CD4-positive, alpha-beta memory T cell (primary cell): ENCODE results near the gene MAD1L1. TPM values are rescaled to one million over a fixed set of nuclear protein-coding genes. Genes with fewer than 3 reads are reported as not detected.
A peak's percentile ranks its signal among the peaks of the same experiment; 100 is the strongest.

Source experiments
- CTCF ChIA-PET: fragments of 350-600 bp; sonication (Branson Sonifier 250); formaldehyde crosslinking; loops from one replicate; lab custom pipeline; 2021; ENCODE audit warnings: inconsistent platforms; ENCODE audit not compliant: partially characterized antibody; lab: Charles Lee
- POLR2A ChIA-PET: fragments of 350-600 bp; sonication (Branson Sonifier 250); formaldehyde crosslinking; loops from one replicate; lab custom pipeline; 2021; ENCODE audit not compliant: partially characterized antibody; lab: Charles Lee
- DNase-seq, 5 donors: peaks; one replicate each; pipeline versions ENCODE4 v3.0.0 to v3.0.0-alpha.2; 2020 to 2022; ENCODE audit warnings: mixed read lengths in 1 of 5
- H3K27ac ChIP-seq: one replicate; pipeline ENCODE4 v1.7.0; 2013; ENCODE audit warnings: low read depth, low read length
- H3K27me3 ChIP-seq: 2 replicates; pipeline ENCODE4 v1.7.0; 2013; ENCODE audit warnings: mild to moderate bottlenecking, low read length, moderate library complexity; ENCODE audit not compliant: insufficient read depth
- H3K36me3 ChIP-seq: 2 replicates; pipeline ENCODE4 v1.7.0; 2013; ENCODE audit warnings: mild to moderate bottlenecking, low read length, moderate library complexity; ENCODE audit not compliant: insufficient read depth
- H3K4me1 ChIP-seq: 2 replicates; pipeline ENCODE4 v1.7.0; 2013; ENCODE audit warnings: mild to moderate bottlenecking, low read length, moderate library complexity; ENCODE audit not compliant: insufficient read depth
- H3K4me3 ChIP-seq, 2 donors: one replicate each; pipeline ENCODE4 v1.7.0; 2013; ENCODE audit warnings: low read length in 2 of 2, mild to moderate bottlenecking in 1 of 2
- H3K9me3 ChIP-seq, 2 donors: one replicate each; pipeline ENCODE4 v1.7.0; 2013; ENCODE audit warnings: low read length in 2 of 2, control low read depth in 1 of 2; ENCODE audit not compliant: control insufficient read depth in 1 of 2
- H3K27ac Mint-ChIP-seq, 7 donors: one replicate each; pipeline ENCODE4 v1.8.0; 2020 to 2021; ENCODE audit warnings: mixed read lengths in 7 of 7, mild to moderate bottlenecking in 6 of 7, inconsistent platforms in 3 of 7, moderate library complexity in 3 of 7
- H3K27me3 Mint-ChIP-seq, 2 donors: one replicate each; pipeline ENCODE4 v1.8.0; 2020 to 2021; ENCODE audit warnings: mixed read lengths in 2 of 2
- H3K36me3 Mint-ChIP-seq, 2 donors: one replicate each; pipeline ENCODE4 v1.8.0; 2020 to 2021; ENCODE audit warnings: mixed read lengths in 2 of 2, inconsistent platforms in 1 of 2, mild to moderate bottlenecking in 1 of 2
- H3K4me1 Mint-ChIP-seq, 4 donors: one replicate each; pipeline ENCODE4 v1.8.0; 2020 to 2021; ENCODE audit warnings: mixed read lengths in 4 of 4, mild to moderate bottlenecking in 1 of 4
- H3K4me3 Mint-ChIP-seq, 8 donors: one replicate each; pipeline ENCODE4 v1.8.0; 2020 to 2021; ENCODE audit warnings: mixed read lengths in 8 of 8, mild to moderate bottlenecking in 7 of 8, moderate library complexity in 6 of 8, inconsistent platforms in 3 of 8
- H3K9me3 Mint-ChIP-seq, 8 donors: one replicate each; pipeline ENCODE4 v1.8.0; 2020 to 2021; ENCODE audit warnings: mixed read lengths in 8 of 8, mild to moderate bottlenecking in 5 of 8, inconsistent platforms in 3 of 8, moderate library complexity in 1 of 8
- intact Hi-C: fragments of 100-400 bp; cut with micrococcal nuclease; formaldehyde crosslinking; loops from one replicate; pipeline ENCODE4 v1.15.1; 2023
- polyA plus RNA-seq, 2 donors: library from polyadenylated mRNA; unstranded; fragments of 300-500 nt; fragmentation: Illumina TruSeq; gene quantifications; one replicate each; pipeline ENCODE4 v1.2.3, GENCODE V29; 2021
- total RNA-seq, 2 experiments: library from RNA; stranded (reverse); gene quantifications; one replicate each; pipeline ENCODE4 v1.2.3, GENCODE V29; 2021

MAD1L1 gene
- total and polyA plus RNA-seq, 4 experiments from 2014 or later = 89.9 to 132 (median 110) TPM

- POLR2A ChIA-PET = interaction anchor here (1.2 kb wide), 1 partner anchor 194 kb away, joined by 3 read pairs; no protein-coding TSS in a partner anchor
These were observed 8.2 kb downstream of the MAD1L1 start for GRCh38 chr7:2224491-2224928.

DNA sequence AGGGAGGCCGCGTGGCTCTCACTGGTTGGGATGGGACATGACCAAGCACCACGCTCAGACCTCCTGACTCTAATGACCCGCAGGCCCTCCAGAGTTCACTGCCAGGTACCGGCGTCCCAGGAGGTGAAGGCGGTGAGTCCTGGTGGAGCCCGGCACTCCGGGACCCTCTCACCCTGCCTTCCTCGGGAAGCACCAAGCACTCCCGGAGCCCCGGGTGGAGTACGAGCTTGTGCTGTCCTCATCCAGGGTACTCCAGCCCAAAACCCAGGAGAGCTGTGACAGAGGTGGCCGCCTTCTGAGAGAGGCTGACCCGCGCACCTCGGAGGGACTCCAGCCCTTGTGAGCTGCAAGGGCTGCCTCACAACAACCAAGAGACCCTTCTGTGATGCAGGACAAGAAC lies 9.4 kb downstream of the MAD1L1 start:
- Mint-ChIP-seq H3K9me3 (no peaks in the 10 kb centered on the region), H3K4me1 (peaks cover 0 to 17% (median 7%) of the 10 kb centered on the region in 4 donors), H3K36me3 (peaks cover 20 to 40% of the 10 kb centered on the region in 2 donors), H3K27me3 (no peaks in the 10 kb centered on the region), H3K4me3 (no peak overlapping the region), H3K27ac (no peak overlapping the region)
- intact Hi-C loops = no loop called here
- no peak for DNase-seq
- H3K9me3 ChIP-seq = no peaks in the 10 kb centered on the region
- no peaks in the 10 kb centered on the region for H3K4me1 ChIP-seq
- ChIA-PET CTCF (interaction anchor here (1.0 kb wide), 1 partner anchor 12 kb away, joined by 3 read pairs; no protein-coding TSS in a partner anchor), POLR2A (interaction anchor here (1.2 kb wide), 1 partner anchor 192 kb away, joined by 3 read pairs; no protein-coding TSS in a partner anchor)
- peaks cover 18% of the 10 kb centered on the region for H3K36me3 ChIP-seq
- H3K27me3 ChIP-seq = no peaks in the 10 kb centered on the region
- H3K27ac ChIP-seq = no peak overlapping the region
- no peak overlapping the region for H3K4me3 ChIP-seq

More at GRCh38 chr7:2224491-2224928, 8.2 kb downstream of the MAD1L1 start:
- Histone ChIP-seq H3K9me3 (no peaks in the 10 kb centered on the region), H3K4me3 (no peak overlapping the region), H3K4me1 (peaks cover 2% of the 10 kb centered on the region), H3K27ac (no peak overlapping the region), H3K36me3 (peaks cover 18% of the 10 kb centered on the region), H3K27me3 (no peaks in the 10 kb centered on the region)
- H3K36me3 Mint-ChIP-seq = peaks cover 19 to 35% of the 10 kb centered on the region in 2 donors
- intact Hi-C loops = no loop called here
- CTCF ChIA-PET = no interaction called here
- no peak overlapping the region for H3K4me3 Mint-ChIP-seq
- peak overlapping the region in 2 of 7 donors; percentile 15 to 78 for H3K27ac Mint-ChIP-seq
- no peaks in the 10 kb centered on the region for H3K9me3 Mint-ChIP-seq
- no peaks in the 10 kb centered on the region for H3K27me3 Mint-ChIP-seq
- DNase-seq = no peak
- H3K4me1 Mint-ChIP-seq = peaks cover under 1 to 20% (median 8%) of the 10 kb centered on the region in 4 donors

- H3K4me1 ChIP-seq = no peaks in the 10 kb centered on the region
- no peaks in the 10 kb centered on the region for H3K9me3 ChIP-seq
- ChIA-PET CTCF (no interaction called here), POLR2A (no interaction called here)
- H3K4me1 Mint-ChIP-seq = peaks cover 0 to 10% (median 6%) of the 10 kb centered on the region in 4 donors
- no peak for DNase-seq
- H3K27me3 Mint-ChIP-seq = no peaks in the 10 kb centered on the region
- H3K4me3 ChIP-seq = no peak overlapping the region
- intact Hi-C loops = no loop called here
- peaks cover 22% of the 10 kb centered on the region for H3K36me3 ChIP-seq
- H3K36me3 Mint-ChIP-seq = peaks cover 28 to 48% of the 10 kb centered on the region in 2 donors
- no peak overlapping the region for H3K4me3 Mint-ChIP-seq
- H3K27ac Mint-ChIP-seq = no peak overlapping the region
- no peaks in the 10 kb centered on the region for H3K27me3 ChIP-seq
- H3K27ac ChIP-seq = no peak overlapping the region
- H3K9me3 Mint-ChIP-seq = no peaks in the 10 kb centered on the region
These were observed 10.2 kb downstream of the MAD1L1 start for GRCh38 chr7:2222516-2222915.

DNA sequence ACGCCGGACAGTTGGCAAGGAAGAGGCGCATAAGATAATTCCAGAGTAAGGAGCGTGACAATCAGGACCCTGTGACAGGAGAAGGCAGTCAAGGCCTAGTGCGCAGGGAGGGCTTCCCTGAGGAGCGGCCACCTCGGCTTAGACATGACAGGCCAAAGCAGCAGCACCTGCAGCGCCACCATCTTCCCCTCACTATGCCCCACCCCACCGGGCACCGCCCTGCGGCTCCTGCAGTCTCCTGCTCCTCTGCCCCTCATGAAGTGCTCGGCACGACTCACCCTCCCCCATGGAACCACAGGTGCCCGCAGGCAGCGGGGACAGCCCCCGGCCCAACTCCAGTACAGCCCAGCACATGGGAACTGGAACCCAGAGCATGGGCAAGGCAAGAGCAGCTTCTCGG lies 11.8 kb downstream of the MAD1L1 start:
- Histone ChIP-seq H3K36me3 (peaks cover 21% of the 10 kb centered on the region), H3K4me3 (no peak overlapping the region), H3K27ac (no peak overlapping the region), H3K27me3 (no peaks in the 10 kb centered on the region), H3K4me1 (no peaks in the 10 kb centered on the region), H3K9me3 (no peaks in the 10 kb centered on the region)
- CTCF ChIA-PET = no interaction called here
- Mint-ChIP-seq H3K9me3 (no peaks in the 10 kb centered on the region), H3K27ac (no peak overlapping the region), H3K4me3 (no peak overlapping the region), H3K36me3 (peaks cover 38 to 55% of the 10 kb centered on the region in 2 donors), H3K4me1 (peaks cover 2 to 7% (median 5%) of the 10 kb centered on the region in 4 donors), H3K27me3 (no peaks in the 10 kb centered on the region)
- intact Hi-C loops = no loop called here
- POLR2A ChIA-PET = no interaction called here
- no peak for DNase-seq

DNA sequence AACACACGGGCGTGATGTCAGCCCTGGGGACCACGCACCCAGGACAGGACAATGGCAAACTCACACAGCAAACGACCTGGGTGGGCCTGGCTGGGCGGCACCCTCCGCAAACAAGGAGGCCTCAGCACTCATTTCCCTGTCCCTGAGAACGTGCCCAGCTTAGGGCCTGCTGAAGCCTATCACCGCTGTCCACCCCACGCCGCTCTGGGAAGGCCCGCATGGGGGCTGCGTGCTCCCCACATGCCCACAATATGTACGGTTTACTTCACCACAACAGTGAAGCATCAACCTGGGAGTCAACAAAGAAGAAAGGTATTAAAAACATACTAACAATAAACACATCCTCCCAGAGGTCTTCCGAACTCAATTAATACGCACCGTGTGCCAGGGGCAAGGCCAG lies 12.2 kb downstream of the MAD1L1 start:
- H3K36me3 Mint-ChIP-seq = peaks cover 39 to 58% of the 10 kb centered on the region in 2 donors
- peaks cover 2 to 10% (median 6%) of the 10 kb centered on the region in 4 donors for H3K4me1 Mint-ChIP-seq
- Histone ChIP-seq H3K27me3 (no peaks in the 10 kb centered on the region), H3K4me1 (no peaks in the 10 kb centered on the region), H3K9me3 (no peaks in the 10 kb centered on the region), H3K4me3 (no peak overlapping the region), H3K36me3 (peaks cover 24% of the 10 kb centered on the region), H3K27ac (no peak overlapping the region)
- ChIA-PET POLR2A (no interaction called here), CTCF (no interaction called here)
- H3K4me3 Mint-ChIP-seq = no peak overlapping the region
- no peaks in the 10 kb centered on the region for H3K9me3 Mint-ChIP-seq
- no peaks in the 10 kb centered on the region for H3K27me3 Mint-ChIP-seq
- H3K27ac Mint-ChIP-seq = peak overlapping the region in 1 of 7 donors; percentile 51
- DNase-seq = no peak
- intact Hi-C loops = no loop called here

GRCh38 chr7:2220030-2220429 lies 12.7 kb downstream of the MAD1L1 start:
- Histone ChIP-seq H3K4me3 (no peak overlapping the region), H3K27ac (no peak overlapping the region), H3K9me3 (no peaks in the 10 kb centered on the region), H3K36me3 (peaks cover 23% of the 10 kb centered on the region), H3K27me3 (no peaks in the 10 kb centered on the region), H3K4me1 (no peaks in the 10 kb centered on the region)
- Mint-ChIP-seq H3K4me1 (peaks cover 3 to 12% (median 6%) of the 10 kb centered on the region in 4 donors), H3K27me3 (no peaks in the 10 kb centered on the region), H3K4me3 (no peak overlapping the region), H3K9me3 (no peaks in the 10 kb centered on the region), H3K36me3 (peaks cover 39 to 62% of the 10 kb centered on the region in 2 donors), H3K27ac (no peak overlapping the region)
- no peak for DNase-seq
- POLR2A ChIA-PET = no interaction called here
- intact Hi-C loops = no loop called here
- CTCF ChIA-PET = no interaction called here

DNA sequence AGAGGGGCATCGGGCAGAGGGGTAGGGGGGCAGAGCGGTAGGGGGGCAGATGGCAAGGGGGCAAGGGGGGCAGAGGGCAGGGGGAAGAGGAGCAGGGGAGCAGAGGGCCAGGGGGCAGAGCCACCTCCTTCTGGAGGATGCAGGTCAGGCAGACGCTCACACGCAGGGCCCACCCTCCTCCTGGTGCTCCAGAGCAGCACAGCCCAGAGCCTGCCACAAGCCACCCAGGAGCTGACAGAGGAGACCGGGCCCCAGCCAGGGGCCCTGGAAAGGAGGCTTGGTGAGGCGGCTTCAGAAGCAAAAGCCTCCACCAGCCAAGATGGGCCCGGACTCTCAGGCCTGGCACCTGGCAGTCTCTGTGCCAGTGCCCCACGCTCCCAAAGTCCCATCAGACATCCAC lies 13.1 kb downstream of the MAD1L1 start:
- no peak overlapping the region for H3K27ac ChIP-seq
- no peak overlapping the region for H3K4me3 ChIP-seq
- H3K27me3 ChIP-seq = no peaks in the 10 kb centered on the region
- POLR2A ChIA-PET = no interaction called here
- no peaks in the 10 kb centered on the region for H3K9me3 ChIP-seq
- H3K36me3 ChIP-seq = peaks cover 23% of the 10 kb centered on the region
- Mint-ChIP-seq H3K36me3 (peaks cover 39 to 63% of the 10 kb centered on the region in 2 donors), H3K27ac (no peak overlapping the region), H3K9me3 (no peaks in the 10 kb centered on the region), H3K4me3 (no peak overlapping the region), H3K4me1 (peaks cover 6 to 15% (median 7%) of the 10 kb centered on the region in 4 donors), H3K27me3 (no peaks in the 10 kb centered on the region)
- CTCF ChIA-PET = no interaction called here
- no peaks in the 10 kb centered on the region for H3K4me1 ChIP-seq
- intact Hi-C loops = no loop called here
- no peak for DNase-seq
